Epithelial cell of proximal tubule (primary cell): ENCODE measurements around the gene QRFP. TPM values are rescaled to one million over a fixed set of nuclear protein-coding genes. Genes with fewer than 3 reads are reported as not detected.

Source experiments
- DNase-seq: peaks from one replicate; pipeline ENCODE4 v3.0.0-alpha.2; 2011; ENCODE audit warnings: low read depth
- H3K4me3 ChIP-seq: 2 replicates; pipeline ENCODE4 v1.5.1; 2011; ENCODE audit warnings: low read depth, mild to moderate bottlenecking, low read length
- total RNA-seq: library from RNA; depleted of rRNA; stranded (reverse); fragments of >200 nt; gene quantifications from 2 replicates; pipeline ENCODE4 v1.2.3, GENCODE V29; 2015
- TF ChIP-seq, protein P1 (sequence below): conservative IDR thresholded peaks from 2 replicates; pipeline ENCODE4 v1.5.1; 2012; ENCODE audit warnings: low read depth, mild to moderate bottlenecking, low read length

QRFP gene
- total RNA-seq, 1 donor from 2014 or later = not detected

DNA sequence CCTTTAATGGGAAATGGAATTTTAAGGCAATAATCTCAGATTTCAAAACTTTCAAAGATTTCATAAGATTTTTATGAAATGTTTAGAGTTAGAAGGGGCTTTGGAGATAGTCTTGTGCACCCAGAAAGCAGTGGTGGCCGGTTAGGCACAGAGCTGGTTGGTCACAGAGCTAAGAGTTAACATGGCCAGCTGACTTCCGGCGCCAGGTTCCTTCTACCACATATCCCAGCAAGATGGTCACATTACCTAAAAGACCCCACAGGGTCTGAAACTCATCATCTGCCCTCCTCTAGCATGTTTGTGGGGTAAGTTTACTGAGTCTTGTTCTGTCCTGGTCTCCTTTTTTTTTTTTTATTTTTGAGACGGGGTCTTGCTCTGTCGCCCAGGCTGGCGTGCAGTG lies 19.3 kb downstream of the QRFP start:
- H3K4me3 ChIP-seq = no peak overlapping the region
- no peak for DNase-seq
- TF ChIP-seq, protein P1, sequence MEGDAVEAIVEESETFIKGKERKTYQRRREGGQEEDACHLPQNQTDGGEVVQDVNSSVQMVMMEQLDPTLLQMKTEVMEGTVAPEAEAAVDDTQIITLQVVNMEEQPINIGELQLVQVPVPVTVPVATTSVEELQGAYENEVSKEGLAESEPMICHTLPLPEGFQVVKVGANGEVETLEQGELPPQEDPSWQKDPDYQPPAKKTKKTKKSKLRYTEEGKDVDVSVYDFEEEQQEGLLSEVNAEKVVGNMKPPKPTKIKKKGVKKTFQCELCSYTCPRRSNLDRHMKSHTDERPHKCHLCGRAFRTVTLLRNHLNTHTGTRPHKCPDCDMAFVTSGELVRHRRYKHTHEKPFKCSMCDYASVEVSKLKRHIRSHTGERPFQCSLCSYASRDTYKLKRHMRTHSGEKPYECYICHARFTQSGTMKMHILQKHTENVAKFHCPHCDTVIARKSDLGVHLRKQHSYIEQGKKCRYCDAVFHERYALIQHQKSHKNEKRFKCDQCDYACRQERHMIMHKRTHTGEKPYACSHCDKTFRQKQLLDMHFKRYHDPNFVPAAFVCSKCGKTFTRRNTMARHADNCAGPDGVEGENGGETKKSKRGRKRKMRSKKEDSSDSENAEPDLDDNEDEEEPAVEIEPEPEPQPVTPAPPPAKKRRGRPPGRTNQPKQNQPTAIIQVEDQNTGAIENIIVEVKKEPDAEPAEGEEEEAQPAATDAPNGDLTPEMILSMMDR = no peak

- no peak overlapping the region for H3K4me3 ChIP-seq
- TF ChIP-seq, protein P1 = no peak
- no peak for DNase-seq
These were observed 21.8 kb downstream of the QRFP start for GRCh38 chr9:130874783-130875182.

GRCh38 chr9:130873966-130874365 lies 22.6 kb downstream of the QRFP start:
- DNase-seq = no peak
- no peak overlapping the region for H3K4me3 ChIP-seq
- TF ChIP-seq, protein P1 = no peak

- DNase-seq = no peak
- no peak overlapping the region for H3K4me3 ChIP-seq
- TF ChIP-seq, protein P1 = no peak
These were observed 23.6 kb downstream of the QRFP start for GRCh38 chr9:130872912-130873503.

DNA sequence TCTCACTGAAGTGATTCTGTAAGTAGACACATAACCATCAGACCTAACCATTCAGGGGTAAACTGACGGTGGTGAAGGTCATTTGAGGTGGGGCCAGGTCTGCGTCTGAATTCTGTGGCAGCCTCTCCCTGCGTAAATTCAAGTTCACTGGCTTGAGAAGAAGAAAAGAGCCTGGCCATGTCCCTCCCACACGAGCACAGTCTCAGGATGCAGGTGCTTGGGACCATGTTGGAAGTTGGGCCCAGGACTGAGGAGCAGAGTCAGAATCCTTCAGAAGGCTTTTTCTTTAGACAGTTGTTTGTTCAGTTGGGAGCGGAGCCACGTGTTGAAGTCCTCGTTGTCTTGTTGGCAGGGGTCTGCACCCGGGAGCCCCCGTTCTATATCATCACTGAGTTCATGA lies 24.1 kb downstream of the QRFP start:
- no peak for DNase-seq
- TF ChIP-seq, protein P1 = no peak
- H3K4me3 ChIP-seq = no peak overlapping the region

- no peak overlapping the region for H3K4me3 ChIP-seq
- TF ChIP-seq, protein P1 = no peak
- DNase-seq = no peak
These were observed 24.5 kb downstream of the QRFP start for GRCh38 chr9:130872093-130872492.

- no peak overlapping the region for H3K4me3 ChIP-seq
- DNase-seq = no peak
- TF ChIP-seq, protein P1 = no peak
These were observed 25.1 kb downstream of the QRFP start for GRCh38 chr9:130871395-130872062.
